Superior temporal gyrus (tissue), 1 donor: ENCODE results near the gene PCNT.

Experiments used
- DNase-seq: peaks from one replicate; pipeline ENCODE4 v3.0.0-alpha.2; 2016; ENCODE audit errors: extremely low spot score

The PCNT gene

GRCh38 chr21:46336603-46337002, 12.6 kb downstream of the PCNT start:
- DNase-seq: no peak

DNA sequence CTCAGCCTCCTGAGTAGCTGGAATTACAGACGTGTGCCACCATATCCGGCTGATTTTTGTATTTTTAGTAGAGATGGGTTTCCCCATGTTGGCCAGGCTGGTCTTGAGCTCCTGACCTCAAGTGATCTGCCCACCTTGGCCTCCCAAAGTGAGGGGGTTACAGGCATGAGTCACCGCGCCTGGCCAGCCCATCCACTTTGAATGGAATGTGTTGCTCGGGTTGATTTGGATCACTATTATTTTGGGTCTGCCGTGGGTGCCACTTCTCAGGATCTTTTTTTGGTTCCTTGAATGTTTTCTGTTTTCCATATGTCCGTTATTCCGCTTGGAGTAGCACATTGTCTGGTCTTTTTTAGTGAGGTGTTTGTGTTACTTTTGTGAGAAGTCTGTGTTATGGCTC, 17.0 kb downstream of the PCNT start:
- DNase-seq: peak; percentile 39

GRCh38 chr21:46344219-46344915, 20.4 kb downstream of the PCNT start:
- DNase-seq: no peak

- no peak for DNase-seq
These were observed 21.9 kb downstream of the PCNT start for GRCh38 chr21:46345861-46346260.

- DNase-seq: no peak
These were observed 22.6 kb downstream of the PCNT start for GRCh38 chr21:46346296-46347202.

DNA sequence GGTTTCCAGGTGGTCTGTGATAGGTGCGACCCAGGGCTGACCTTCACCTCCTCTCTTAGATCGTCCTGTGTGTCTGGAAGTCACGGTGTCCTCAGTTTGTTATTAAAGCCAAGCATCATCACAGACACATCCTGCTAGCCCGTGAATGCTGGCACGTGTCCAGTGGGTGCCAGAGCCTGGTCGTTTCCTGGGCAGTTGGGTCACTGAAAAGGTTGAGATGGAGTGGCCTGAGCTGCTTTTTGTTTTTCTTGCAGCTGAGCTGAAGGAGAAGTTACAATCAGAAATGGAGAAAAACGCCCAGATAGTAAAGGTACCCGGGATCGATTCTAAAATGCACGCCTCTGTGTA, 23.2 kb downstream of the PCNT start:
- no peak for DNase-seq

DNA sequence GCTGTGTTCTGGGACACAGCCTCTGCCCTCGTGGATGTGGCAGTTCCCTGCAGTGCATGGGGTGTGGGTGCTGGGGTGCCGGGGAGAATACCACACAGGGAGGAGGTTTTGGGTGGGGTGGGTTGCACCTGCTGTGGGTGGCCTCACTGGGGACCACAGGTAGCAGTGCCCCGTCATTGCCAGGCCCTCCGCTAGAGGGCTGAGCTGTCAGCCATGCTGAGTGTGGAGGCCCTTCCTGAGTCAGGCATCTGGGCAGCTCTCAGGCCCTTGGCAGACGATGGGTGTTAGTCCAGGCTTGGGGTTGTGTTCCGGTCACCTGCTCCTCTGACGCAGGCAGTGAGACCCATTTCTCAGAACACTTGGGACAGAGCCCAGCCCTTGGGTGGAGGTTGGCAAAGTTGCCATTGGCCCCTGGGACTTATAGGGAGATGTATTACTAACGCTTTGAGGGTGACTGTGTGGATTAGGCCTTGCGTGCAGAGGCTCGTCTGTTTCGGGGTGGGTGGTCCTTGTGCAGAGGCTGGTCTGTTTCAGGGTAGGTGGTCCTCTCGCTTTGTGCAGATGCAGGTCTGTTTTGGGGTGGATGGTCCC, 23.9 kb downstream of the PCNT start:
- no peak for DNase-seq

- DNase-seq: no peak
These were observed 25.3 kb downstream of the PCNT start for GRCh38 chr21:46349134-46349760.

GRCh38 chr21:46350571-46350970, 26.6 kb downstream of the PCNT start:
- DNase-seq: no peak

GRCh38 chr21:46350981-46351380, 27.0 kb downstream of the PCNT start:
- DNase-seq: no peak

GRCh38 chr21:46351476-46352163, 27.7 kb downstream of the PCNT start:
- DNase-seq: no peak

DNA sequence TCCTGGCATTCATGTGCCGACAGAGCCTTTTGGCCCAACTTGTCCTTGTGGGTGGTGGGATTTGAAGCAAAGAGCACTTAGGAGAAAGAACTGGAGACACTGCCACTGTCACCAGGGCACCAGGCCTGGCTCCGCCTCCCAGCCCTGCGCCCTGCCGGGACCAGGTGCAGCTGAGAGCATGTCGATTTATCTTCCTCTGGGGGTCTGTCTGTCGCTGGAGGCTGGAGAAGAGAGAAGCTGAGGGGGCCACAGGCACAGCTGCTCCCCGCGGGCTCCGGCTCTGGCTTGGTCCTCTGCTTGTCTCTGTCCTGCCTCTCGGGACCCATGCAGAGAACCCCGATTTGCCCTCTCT, 28.2 kb downstream of the PCNT start:
- DNase-seq: no peak

DNA sequence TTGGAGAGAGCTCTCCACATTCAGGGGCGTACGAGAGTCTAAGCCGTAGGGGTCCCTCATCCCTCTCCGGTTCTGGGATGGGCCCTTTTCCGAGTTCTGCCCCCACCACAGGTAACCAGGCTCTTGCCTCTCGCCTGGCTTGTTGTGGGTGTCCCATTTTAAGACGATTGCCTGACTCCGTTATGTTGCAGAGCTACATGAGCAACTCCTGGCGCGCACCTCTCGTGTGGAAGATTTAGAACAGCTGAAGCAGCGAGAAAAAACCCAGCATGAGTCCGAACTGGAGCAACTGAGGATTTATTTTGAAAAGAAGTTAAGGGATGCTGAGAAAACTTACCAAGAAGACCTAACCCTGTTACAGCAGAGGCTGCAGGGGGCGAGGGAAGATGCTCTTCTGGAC, 29.0 kb downstream of the PCNT start:
- no peak for DNase-seq

DNA sequence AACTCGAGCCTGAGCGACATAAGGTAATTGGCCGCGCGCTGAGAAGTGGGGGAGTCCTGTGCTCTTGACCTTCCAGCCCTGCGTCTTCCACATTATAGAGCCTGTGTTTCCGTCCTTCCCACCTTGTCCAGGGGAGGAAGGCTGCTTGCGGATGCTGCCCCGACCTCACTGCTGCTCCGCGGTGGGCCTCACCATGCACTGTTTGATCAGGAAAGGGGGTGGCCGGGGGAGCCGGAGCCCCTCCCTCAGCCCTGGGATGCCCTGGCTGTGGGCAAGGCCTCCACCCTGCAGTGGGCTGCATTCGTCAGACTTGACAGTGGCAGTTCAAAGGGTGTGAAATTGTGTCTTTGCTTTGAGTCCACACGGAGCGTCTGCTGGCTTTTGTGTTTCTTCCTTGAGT, 30.1 kb downstream of the PCNT start:
- no peak for DNase-seq

GRCh38 chr21:46354518-46354917, 30.6 kb downstream of the PCNT start:
- no peak for DNase-seq

DNA sequence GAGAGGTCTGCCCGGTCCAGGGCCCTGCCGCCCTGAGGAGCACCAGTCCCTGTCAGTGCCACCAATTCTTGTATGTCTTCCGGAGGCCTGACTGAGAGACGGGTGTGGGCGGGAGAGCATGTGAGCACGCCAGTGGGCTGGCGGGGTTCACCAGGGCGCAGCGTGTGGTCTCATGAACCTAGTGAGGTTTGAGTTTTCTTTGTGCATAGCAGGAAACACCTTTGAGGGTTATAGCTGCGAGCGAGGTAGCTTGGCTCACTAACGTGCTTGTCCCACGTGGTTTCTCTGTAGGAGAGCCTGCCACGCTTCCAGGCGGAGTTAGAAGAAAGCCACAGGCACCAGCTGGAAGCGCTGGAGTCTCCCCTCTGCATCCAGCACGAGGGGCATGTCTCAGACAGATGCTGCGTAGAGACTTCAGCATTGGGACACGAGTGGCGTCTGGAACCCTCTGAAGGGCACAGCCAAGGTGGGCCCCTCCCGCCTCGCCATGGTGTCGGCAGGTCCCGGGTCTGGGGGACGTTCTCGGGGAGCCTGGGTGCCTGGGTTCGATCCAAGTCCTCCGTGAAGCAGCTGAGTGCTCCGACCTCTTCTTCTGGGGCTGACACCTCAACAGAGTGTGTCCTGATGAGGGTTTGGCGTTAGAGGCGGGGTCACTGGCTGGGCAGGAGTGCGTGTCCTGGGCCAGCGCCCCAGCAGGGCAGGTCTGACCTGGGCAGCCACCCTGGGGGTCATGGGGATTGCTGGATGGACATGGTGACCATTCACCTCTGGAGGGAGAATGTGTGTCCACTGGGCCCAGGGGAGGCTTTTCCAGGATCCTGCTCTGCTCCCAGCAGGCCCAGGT, 31.4 kb downstream of the PCNT start:
- no peak for DNase-seq

- DNase-seq: no peak
These were observed 32.0 kb downstream of the PCNT start for GRCh38 chr21:46356005-46356338.

- no peak for DNase-seq
These were observed 32.8 kb downstream of the PCNT start for GRCh38 chr21:46356494-46357334.

GRCh38 chr21:46357335-46357604, 33.3 kb downstream of the PCNT start:
- DNase-seq: no peak

GRCh38 chr21:46357684-46358425, 33.9 kb downstream of the PCNT start:
- no peak for DNase-seq
